Mucosa of descending colon (tissue), 3 donors: ENCODE data around the gene PDS5B. TPM values are rescaled to one million over a fixed set of nuclear protein-coding genes. Genes with fewer than 3 reads are reported as not detected.
"Not testable (repeated sequence)": the region's sequence is repeated elsewhere in the genome, so short reads cannot be mapped to it uniquely, and the experiment has no call there.

Source experiments
- ATAC-seq: fragments of 200-7000 bp; cut with Tn5 transposase; one replicate; pipeline ENCODE4 v1.9.1; 2020; ENCODE audit warnings: mild to moderate bottlenecking, moderate library complexity
- DNase-seq, 3 donors: peaks; one replicate each; pipeline ENCODE4 v3.0.0-alpha.2; 2020
- H3K36me3 ChIP-seq: fragments of 200-600 bp; one replicate; pipeline ENCODE4 v1.8.0; 2021; ENCODE audit warnings: low read depth, mild to moderate bottlenecking
- H3K4me1 ChIP-seq: fragments of 200-600 bp; one replicate; pipeline ENCODE4 v1.8.0; 2021; ENCODE audit warnings: low read depth, mild to moderate bottlenecking
- H3K4me3 ChIP-seq: fragments of 200-600 bp; one replicate; pipeline ENCODE4 v1.8.0; 2021; ENCODE audit warnings: mild to moderate bottlenecking
- H3K9me3 ChIP-seq: fragments of 200-600 bp; one replicate; pipeline ENCODE4 v1.8.0; 2021; ENCODE audit warnings: mild to moderate bottlenecking
- CTCF ChIP-seq: fragments of 200-600 bp; IDR thresholded peaks from one replicate; pipeline ENCODE4 v1.8.0; 2022; ENCODE audit warnings: antibody characterized with exemption, mild to moderate bottlenecking
- intact Hi-C, 2 donors: fragments of 100-400 bp; cut with DNase I in 1 of 2; cut with micrococcal nuclease in 1 of 2; formaldehyde crosslinking; loops; one replicate each; pipeline versions ENCODE4 v1.11.0 to v1.11.1; 2022; cut with DNase I, micrococcal nuclease
- total RNA-seq, 3 donors: library from RNA; stranded (reverse); fragmentation: NEBNext Ultra II Directional in 2 of 3; extraction: Animal tissue kit (Norgen Biotek cat#: 25700) in 2 of 3; gene quantifications; one replicate each; pipeline versions ENCODE4 v1.2.1 to v1.2.4, GENCODE V29; 2021 to 2023
- donor health status: DM: no; HTN: no; CAD: no; lungs with moderate emphysema.
- donor health status: DM: no; HTN: no; CAD: no.
- donor health status: DM: no; HTN: yes; CAD: no.

Gene PDS5B
- total RNA-seq, 3 donors from 2014 or later, result 25.2 to 66.7 (median 27.5) TPM

- Histone ChIP-seq H3K9me3 (no peaks in the 10 kb centered on the region), H3K4me3 (no peak overlapping the region), H3K4me1 (no peaks in the 10 kb centered on the region), H3K36me3 (no peaks in the 10 kb centered on the region)
- ATAC-seq, result no peak
- no peak for DNase-seq
- TF ChIP-seq CTCF, result no peak
- intact Hi-C loops, result no loop called here
These were observed 109.5 kb downstream of the PDS5B start for GRCh38 chr13:32695602-32696250.

DNA sequence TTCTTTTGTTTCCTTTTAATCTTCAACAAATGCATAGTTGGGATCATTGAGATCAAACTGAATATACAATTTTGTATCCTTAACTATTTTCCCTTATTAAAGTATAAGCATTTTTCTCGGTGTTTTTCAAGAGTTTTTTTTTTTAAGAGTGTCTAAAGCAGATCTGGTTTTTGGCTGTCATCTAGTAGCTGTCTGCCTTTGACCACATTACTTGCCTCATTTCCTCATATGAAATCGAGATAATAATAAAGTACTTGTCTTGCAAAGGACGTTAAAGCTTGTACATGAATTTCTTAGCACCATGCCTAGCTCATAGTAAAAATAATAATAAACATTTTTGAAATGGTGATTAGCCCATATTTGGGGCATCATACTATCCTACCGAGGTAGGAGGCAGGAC lies 121.2 kb downstream of the PDS5B start:
- Histone ChIP-seq H3K36me3 (peaks cover 8% of the 10 kb centered on the region), H3K4me3 (no peak overlapping the region), H3K9me3 (no peaks in the 10 kb centered on the region), H3K4me1 (no peaks in the 10 kb centered on the region)
- no peak for DNase-seq
- intact Hi-C loops, result no loop called here
- TF ChIP-seq CTCF, result no peak
- ATAC-seq, result no peak

- H3K9me3 ChIP-seq, result peaks cover 20% of the 10 kb centered on the region
- no peaks in the 10 kb centered on the region for H3K4me1 ChIP-seq
- intact Hi-C loops, result no loop called here
- DNase-seq, result no peak
- TF ChIP-seq CTCF, result no peak
- no peak overlapping the region for H3K4me3 ChIP-seq
- peaks cover 8% of the 10 kb centered on the region for H3K36me3 ChIP-seq
- no peak for ATAC-seq
These were observed 127.1 kb downstream of the PDS5B start for GRCh38 chr13:32713397-32713796.

- ATAC-seq, DNase-seq, H3K36me3 ChIP-seq, H3K4me3 ChIP-seq, intact Hi-C loops, H3K4me1 ChIP-seq: not testable (repeated sequence)
- peaks cover 23% of the 10 kb centered on the region for H3K9me3 ChIP-seq
These were observed 129.9 kb downstream of the PDS5B start for GRCh38 chr13:32716201-32716600.

GRCh38 chr13:32720026-32720425 lies 133.8 kb downstream of the PDS5B start:
- Histone ChIP-seq H3K36me3 (no peaks in the 10 kb centered on the region), H3K4me1 (no peaks in the 10 kb centered on the region), H3K4me3 (no peak overlapping the region), H3K9me3 (peaks cover 11% of the 10 kb centered on the region)
- no peak for TF ChIP-seq CTCF
- ATAC-seq, result no peak
- intact Hi-C loops, result no loop called here
- no peak for DNase-seq

DNA sequence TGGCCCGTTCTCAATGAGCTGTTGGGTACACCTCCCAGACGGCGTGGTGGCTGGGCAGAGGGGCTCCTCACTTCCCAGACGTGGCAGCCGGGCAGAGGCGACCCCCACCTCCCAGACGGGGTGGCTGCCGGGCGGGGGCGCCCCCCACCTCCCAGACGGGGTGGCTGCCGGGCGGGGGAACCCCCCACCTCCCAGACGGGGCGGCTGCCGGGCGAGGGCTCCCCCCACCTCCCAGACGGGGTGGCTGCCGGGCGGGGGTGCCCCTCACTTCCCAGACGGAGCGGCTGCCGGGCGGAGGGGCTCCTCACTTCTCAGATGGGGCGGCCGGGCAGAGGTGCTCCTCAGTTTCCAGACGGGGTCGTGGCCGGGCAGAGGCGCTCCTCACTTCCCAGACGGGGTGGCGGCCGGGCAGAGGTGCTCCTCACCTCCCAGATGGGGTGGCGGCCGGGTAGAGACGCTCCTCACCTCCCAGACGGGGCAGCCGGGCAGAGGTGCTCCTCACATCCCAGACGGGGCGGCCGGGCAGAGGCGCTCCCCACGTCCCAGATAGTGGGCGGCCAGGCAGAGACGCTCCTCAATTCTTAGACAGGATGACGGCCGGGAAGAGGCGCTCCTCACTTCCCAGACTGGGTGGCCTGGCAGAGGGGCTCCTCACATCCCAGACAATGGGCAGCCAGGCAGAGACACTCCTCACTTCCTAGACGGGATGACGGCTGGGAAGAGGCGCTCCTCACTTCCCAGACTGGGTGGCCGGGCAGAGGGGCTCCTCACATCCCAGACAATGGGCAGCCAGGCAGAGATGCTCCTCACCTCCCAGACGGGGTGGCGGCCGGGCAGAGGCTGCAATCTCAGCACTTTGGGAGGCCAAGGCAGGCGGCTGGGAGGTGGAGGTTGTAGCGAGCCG lies 135.1 kb downstream of the PDS5B start:
- intact Hi-C loops, ATAC-seq, H3K9me3 ChIP-seq, H3K36me3 ChIP-seq, H3K4me1 ChIP-seq, H3K4me3 ChIP-seq: not testable (repeated sequence)
- peak in 1 of 3 donors; percentile 42 for DNase-seq
